Astrocyte (in vitro differentiated cells and primary cell): ENCODE data around the gene QSOX2. TPM values are rescaled to one million over a fixed set of nuclear protein-coding genes. Genes with fewer than 3 reads are reported as not detected.
"Not testable (repeated sequence)": the region's sequence is repeated elsewhere in the genome, so short reads cannot be mapped to it uniquely, and the experiment has no call there.

Experiments used
- DNase-seq: peaks from one replicate; pipeline ENCODE4 v3.0.0-alpha.2; 2010; ENCODE audit warnings: low read depth
- FAIRE-seq: peaks from 2 replicates; lab custom pipeline; 2011; peaks lifted over from hg19 to GRCh38; lab: Jason Lieb, UNC
- H2AFZ ChIP-seq: 2 replicates; pipeline ENCODE4 v1.6.0; 2012; ENCODE audit warnings: low read depth, low read length, inconsistent platforms
- H3K27ac ChIP-seq: 2 replicates; pipeline ENCODE4 v1.5.1; 2011; ENCODE audit warnings: low read depth, low read length, inconsistent platforms
- H3K27me3 ChIP-seq: 2 replicates; pipeline ENCODE4 v1.6.0; 2011; ENCODE audit warnings: low read length, inconsistent platforms; ENCODE audit not compliant: insufficient read depth
- H3K36me3 ChIP-seq: 2 replicates; pipeline ENCODE4 v1.5.1; 2011; ENCODE audit warnings: low read length, inconsistent platforms; ENCODE audit not compliant: insufficient read depth
- H3K4me1 ChIP-seq: 2 replicates; pipeline ENCODE4 v1.5.1; 2011; ENCODE audit warnings: low read length, inconsistent platforms; ENCODE audit not compliant: insufficient read depth
- H3K4me2 ChIP-seq: 2 replicates; pipeline ENCODE4 v1.6.0; 2012; ENCODE audit warnings: low read length, inconsistent platforms
- H3K4me3 ChIP-seq: 2 replicates; pipeline ENCODE4 v1.5.1; 2011; ENCODE audit warnings: low read depth, mild to moderate bottlenecking, low read length, inconsistent platforms; ENCODE audit not compliant: insufficient read depth
- H3K79me2 ChIP-seq: 2 replicates; pipeline ENCODE4 v1.6.0; 2012; ENCODE audit warnings: mild to moderate bottlenecking, low read length, inconsistent platforms; ENCODE audit not compliant: insufficient read depth
- H3K9ac ChIP-seq: 2 replicates; pipeline ENCODE4 v1.6.0; 2012; ENCODE audit warnings: mild to moderate bottlenecking, low read length, inconsistent platforms
- H3K9me3 ChIP-seq: 2 replicates; pipeline ENCODE4 v1.5.1; 2012; ENCODE audit warnings: low read depth, mild to moderate bottlenecking, low read length, inconsistent platforms; ENCODE audit not compliant: insufficient read depth
- H4K20me1 ChIP-seq: 2 replicates; pipeline ENCODE4 v1.6.0; 2012; ENCODE audit warnings: low read length, inconsistent platforms; ENCODE audit not compliant: insufficient read depth
- H3K27ac Mint-ChIP-seq: one replicate; pipeline ENCODE4 v1.8.0; 2021; ENCODE audit warnings: mild to moderate bottlenecking, mixed read lengths; ENCODE audit not compliant: unreplicated experiment
- H3K27me3 Mint-ChIP-seq: one replicate; pipeline ENCODE4 v1.8.0; 2021; ENCODE audit warnings: low read depth, mixed read lengths; ENCODE audit not compliant: unreplicated experiment
- H3K36me3 Mint-ChIP-seq: one replicate; pipeline ENCODE4 v1.8.0; 2021; ENCODE audit warnings: low read depth, mixed read lengths; ENCODE audit not compliant: unreplicated experiment
- H3K4me1 Mint-ChIP-seq: one replicate; pipeline ENCODE4 v1.8.0; 2021; ENCODE audit warnings: low read depth, mixed read lengths; ENCODE audit not compliant: unreplicated experiment
- H3K4me3 Mint-ChIP-seq: one replicate; pipeline ENCODE4 v1.8.0; 2021; ENCODE audit warnings: mild to moderate bottlenecking, moderate library complexity, mixed read lengths; ENCODE audit not compliant: unreplicated experiment
- H3K9me3 Mint-ChIP-seq: one replicate; pipeline ENCODE4 v1.8.0; 2021; ENCODE audit warnings: mild to moderate bottlenecking, mixed read lengths; ENCODE audit not compliant: unreplicated experiment
- EZH2 ChIP-seq: IDR thresholded peaks from 2 replicates; pipeline ENCODE4 v1.6.1; 2012; ENCODE audit warnings: mild to moderate bottlenecking, low read length, inconsistent platforms; ENCODE audit not compliant: insufficient read depth
- total RNA-seq: library from RNA; stranded (reverse); gene quantifications from 2 replicates; pipeline ENCODE4 v1.2.1, GENCODE V29; 2021
- TF ChIP-seq, protein P1 (sequence below): IDR thresholded peaks from 2 replicates; pipeline ENCODE4 v1.5.1; 2011; ENCODE audit warnings: low read depth, mild to moderate bottlenecking, inconsistent platforms, low read length, moderate library complexity; ENCODE audit not compliant: insufficient read depth

Gene QSOX2
- total RNA-seq, 1 donor from 2014 or later, result 20.4 TPM

- DNase-seq (no peak), FAIRE-seq (no peak)
- Mint-ChIP-seq H3K36me3 (no peaks in the 10 kb centered on the region), H3K27ac (no peak overlapping the region), H3K9me3 (peaks cover 3% of the 10 kb centered on the region), H3K4me3 (peak overlapping the region; percentile 72), H3K27me3 (peaks cover 14% of the 10 kb centered on the region), H3K4me1 (no peaks in the 10 kb centered on the region)
- Histone ChIP-seq H3K4me3 (no peak overlapping the region), H4K20me1 (no peaks in the 10 kb centered on the region), H3K4me2 (no peak overlapping the region), H2AFZ (no peak overlapping the region), H3K36me3 (no peaks in the 10 kb centered on the region), H3K27me3 (peaks cover 10% of the 10 kb centered on the region), H3K9me3 (no peaks in the 10 kb centered on the region), H3K79me2 (no peaks in the 10 kb centered on the region), H3K4me1 (no peaks in the 10 kb centered on the region), H3K27ac (no peak overlapping the region), H3K9ac (no peak overlapping the region)
- TF ChIP-seq EZH2, result peak; percentile 13
- TF ChIP-seq, protein P1, sequence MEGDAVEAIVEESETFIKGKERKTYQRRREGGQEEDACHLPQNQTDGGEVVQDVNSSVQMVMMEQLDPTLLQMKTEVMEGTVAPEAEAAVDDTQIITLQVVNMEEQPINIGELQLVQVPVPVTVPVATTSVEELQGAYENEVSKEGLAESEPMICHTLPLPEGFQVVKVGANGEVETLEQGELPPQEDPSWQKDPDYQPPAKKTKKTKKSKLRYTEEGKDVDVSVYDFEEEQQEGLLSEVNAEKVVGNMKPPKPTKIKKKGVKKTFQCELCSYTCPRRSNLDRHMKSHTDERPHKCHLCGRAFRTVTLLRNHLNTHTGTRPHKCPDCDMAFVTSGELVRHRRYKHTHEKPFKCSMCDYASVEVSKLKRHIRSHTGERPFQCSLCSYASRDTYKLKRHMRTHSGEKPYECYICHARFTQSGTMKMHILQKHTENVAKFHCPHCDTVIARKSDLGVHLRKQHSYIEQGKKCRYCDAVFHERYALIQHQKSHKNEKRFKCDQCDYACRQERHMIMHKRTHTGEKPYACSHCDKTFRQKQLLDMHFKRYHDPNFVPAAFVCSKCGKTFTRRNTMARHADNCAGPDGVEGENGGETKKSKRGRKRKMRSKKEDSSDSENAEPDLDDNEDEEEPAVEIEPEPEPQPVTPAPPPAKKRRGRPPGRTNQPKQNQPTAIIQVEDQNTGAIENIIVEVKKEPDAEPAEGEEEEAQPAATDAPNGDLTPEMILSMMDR, result no peak
Observed at GRCh38 chr9:136268318-136268717, 22.7 kb upstream of the QSOX2 start.

- Histone ChIP-seq H4K20me1 (no peaks in the 10 kb centered on the region), H3K27ac (no peak overlapping the region), H3K9me3 (no peaks in the 10 kb centered on the region), H3K9ac (peak overlapping the region; percentile 67), H3K36me3 (no peaks in the 10 kb centered on the region), H3K79me2 (no peaks in the 10 kb centered on the region), H3K4me2 (peak overlapping the region; percentile 89), H3K4me3 (peak overlapping the region; percentile 61), H3K27me3 (peaks cover 9% of the 10 kb centered on the region), H3K4me1 (no peaks in the 10 kb centered on the region), H2AFZ (peak overlapping the region; percentile 81)
- Mint-ChIP-seq H3K27ac (no peak overlapping the region), H3K9me3 (peaks cover 3% of the 10 kb centered on the region), H3K4me3 (peak overlapping the region; percentile 72), H3K36me3 (no peaks in the 10 kb centered on the region), H3K4me1 (no peaks in the 10 kb centered on the region), H3K27me3 (peaks cover 9% of the 10 kb centered on the region)
- TF ChIP-seq, protein P1, result no peak
- TF ChIP-seq EZH2, result no peak
- FAIRE-seq (no peak), DNase-seq (peak; percentile 58)
Observed at GRCh38 chr9:136267261-136268111, 21.9 kb upstream of the QSOX2 start.

DNA sequence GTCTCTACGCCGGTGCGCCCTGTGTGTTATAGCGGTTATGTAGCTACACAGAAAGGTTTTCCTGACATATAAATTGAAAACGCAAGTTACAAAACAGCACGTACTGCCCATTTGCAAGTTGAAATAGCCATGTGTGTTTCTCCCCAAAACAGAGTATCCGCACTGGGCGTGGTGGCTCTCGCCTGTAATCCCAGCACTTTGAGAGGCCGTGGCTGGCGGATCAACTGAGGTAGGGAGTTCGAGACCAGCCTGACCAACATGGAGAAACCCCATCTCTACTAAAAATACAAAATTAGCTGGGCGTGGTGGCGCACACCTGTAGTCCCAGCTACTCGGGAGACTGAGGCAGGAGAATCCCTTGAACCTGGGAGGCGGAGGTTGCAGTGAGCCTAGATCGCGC, 21.0 kb upstream of the QSOX2 start:
- H3K9me3 ChIP-seq, H3K9me3 Mint-ChIP-seq, H3K9ac ChIP-seq, H3K27ac ChIP-seq, FAIRE-seq, H3K4me3 ChIP-seq, H3K27me3 Mint-ChIP-seq, H4K20me1 ChIP-seq, DNase-seq, H3K4me1 Mint-ChIP-seq, H3K27me3 ChIP-seq, H3K4me1 ChIP-seq, H3K36me3 ChIP-seq, H3K36me3 Mint-ChIP-seq, H3K79me2 ChIP-seq: not testable (repeated sequence)
- H3K4me2 ChIP-seq, result peak overlapping the region; percentile 89
- Mint-ChIP-seq H3K27ac (peak overlapping the region; percentile 41), H3K4me3 (peak overlapping the region; percentile 42)
- peak overlapping the region; percentile 75 for H2AFZ ChIP-seq
